GM23338 (cell line): ENCODE measurements around the gene ING5. TPM values are rescaled to one million over a fixed set of nuclear protein-coding genes. Genes with fewer than 3 reads are reported as not detected.

Source experiments
- ATAC-seq: fragments of 200-7000 bp; cut with Tn5 transposase; 3 replicates; pipeline ENCODE4 v1.9.1; 2020
- DNase-seq: peaks from one replicate; pipeline ENCODE4 v3.0.0-alpha.2; 2015; ENCODE audit warnings: low spot score
- H2AFZ ChIP-seq: fragments of 200-600 bp; sonication (generic); 2 replicates; pipeline ENCODE4 v1.8.0; 2016; ENCODE audit warnings: antibody characterized with exemption, mild to moderate bottlenecking, moderate library complexity
- H3F3A ChIP-seq: fragments of 200-600 bp; sonication (generic); replicated peaks from 2 replicates; pipeline ENCODE4 v1.8.0; 2017; ENCODE audit warnings: antibody characterized with exemption, mixed run types, low read depth
- H3K27ac ChIP-seq: fragments of 200-600 bp; sonication (generic); 2 replicates; pipeline ENCODE4 v1.6.1; 2016; ENCODE audit warnings: low read depth
- H3K27me3 ChIP-seq: fragments of 200-600 bp; sonication (generic); 2 replicates; pipeline ENCODE4 v1.8.0; 2016; ENCODE audit warnings: mild to moderate bottlenecking, mixed run types, moderate library complexity; ENCODE audit not compliant: insufficient read depth
- H3K36me3 ChIP-seq: fragments of 200-600 bp; sonication (generic); 2 replicates; pipeline ENCODE4 v1.8.0; 2016; ENCODE audit warnings: mild to moderate bottlenecking; ENCODE audit not compliant: insufficient read depth
- H3K4me1 ChIP-seq: fragments of 200-600 bp; sonication (generic); 2 replicates; pipeline ENCODE4 v1.8.0; 2016; ENCODE audit warnings: mild to moderate bottlenecking, moderate library complexity; ENCODE audit not compliant: insufficient read depth
- H3K4me2 ChIP-seq: fragments of 200-600 bp; sonication (generic); 2 replicates; pipeline ENCODE4 v1.7.1; 2017; ENCODE audit warnings: mixed run types
- H3K4me3 ChIP-seq: fragments of 200-600 bp; sonication (generic); 2 replicates; pipeline ENCODE4 v1.6.1; 2016; ENCODE audit warnings: mixed run types
- H3K79me2 ChIP-seq: fragments of 200-600 bp; sonication (generic); replicated peaks from 2 replicates; pipeline ENCODE4 v1.8.0; 2017; ENCODE audit warnings: mild to moderate bottlenecking; ENCODE audit not compliant: insufficient read depth
- H3K9me2 ChIP-seq: fragments of 200-600 bp; sonication (generic); 2 replicates; pipeline ENCODE4 v1.8.0; 2017; ENCODE audit not compliant: insufficient read depth
- H4K20me1 ChIP-seq: fragments of 200-600 bp; sonication (generic); replicated peaks from 2 replicates; pipeline ENCODE4 v1.8.0; 2017; ENCODE audit warnings: mild to moderate bottlenecking; ENCODE audit not compliant: insufficient read depth
- H3K27ac Mint-ChIP-seq: 2 replicates; pipeline ENCODE4 v1.8.0; 2020; ENCODE audit warnings: inconsistent platforms, mild to moderate bottlenecking, moderate library complexity, mixed read lengths
- H3K27me3 Mint-ChIP-seq: 3 replicates; pipeline ENCODE4 v1.8.0; 2022; ENCODE audit warnings: low read depth, mild to moderate bottlenecking, moderate library complexity, mixed read lengths, inconsistent platforms; ENCODE audit not compliant: insufficient read depth, poor library complexity
- H3K36me3 Mint-ChIP-seq: 3 replicates; pipeline ENCODE4 v1.8.0; 2021; ENCODE audit warnings: low read depth, mild to moderate bottlenecking, inconsistent platforms, moderate library complexity, mixed read lengths
- H3K4me1 Mint-ChIP-seq: 3 replicates; pipeline ENCODE4 v1.8.0; 2020; ENCODE audit warnings: mild to moderate bottlenecking, inconsistent platforms, mixed read lengths
- H3K4me3 Mint-ChIP-seq: 3 replicates; pipeline ENCODE4 v1.8.0; 2021; ENCODE audit warnings: moderate library complexity, mild to moderate bottlenecking, inconsistent platforms, mixed read lengths
- H3K9me3 Mint-ChIP-seq: 3 replicates; pipeline ENCODE4 v1.8.0; 2020; ENCODE audit warnings: moderate library complexity, mild to moderate bottlenecking, inconsistent platforms, mixed read lengths
- CREB1 ChIP-seq: fragments of 250-450 bp; sonication (Bioruptor Pico); IDR thresholded peaks from 2 replicates; pipeline ENCODE4 v1.5.0; 2020; ENCODE audit warnings: low read depth, mild to moderate bottlenecking, moderate library complexity
- CTCF ChIP-seq, 2 experiments: fragments of 200-600 bp in 1 of 2; sonication (generic) in 1 of 2; conservative IDR thresholded peaks; 2 replicates each; pipeline versions ENCODE4 v1.5.1 to v1.6.1; 2016 to 2017; ENCODE audit warnings: antibody characterized with exemption in 2 of 2, low read depth in 2 of 2, mild to moderate bottlenecking in 2 of 2, moderate library complexity in 1 of 2
- EZH2 ChIP-seq: fragments of 200-600 bp; sonication (generic); IDR thresholded peaks from one replicate; pipeline ENCODE4 v1.8.0; 2017; ENCODE audit warnings: antibody characterized with exemption, mild to moderate bottlenecking, low read depth; ENCODE audit not compliant: unreplicated experiment
- EZH2phosphoT487 ChIP-seq: fragments of 200-600 bp; sonication (generic); IDR thresholded peaks from one replicate; pipeline ENCODE4 v1.8.1; 2018; ENCODE audit warnings: antibody characterized with exemption; ENCODE audit not compliant: unreplicated experiment
- JUNB ChIP-seq: IDR thresholded peaks from one replicate; pipeline ENCODE4 v1.6.1; 2016; ENCODE audit warnings: antibody characterized with exemption; ENCODE audit not compliant: unreplicated experiment
- NANOG ChIP-seq: IDR thresholded peaks from 2 replicates; pipeline ENCODE4 v1.6.1; 2016; ENCODE audit warnings: antibody characterized with exemption, borderline replicate concordance
- POLR2AphosphoS5 ChIP-seq: IDR thresholded peaks from 2 replicates; pipeline ENCODE4 v1.6.1; 2016; ENCODE audit warnings: antibody characterized with exemption, low read depth
- STAT1 ChIP-seq: IDR thresholded peaks from one replicate; pipeline ENCODE4 v1.6.1; 2016; ENCODE audit warnings: antibody characterized with exemption; ENCODE audit not compliant: unreplicated experiment
- ZNF114 ChIP-seq: fragments of 250-450 bp; sonication (Bioruptor Pico); IDR thresholded peaks from 2 replicates; pipeline ENCODE4 v1.5.0; 2020; ENCODE audit warnings: mild to moderate bottlenecking, moderate library complexity
- ZNF331 ChIP-seq: fragments of 250-450 bp; sonication (Bioruptor Pico); IDR thresholded peaks from 2 replicates; pipeline ENCODE4 v1.5.0; 2020; ENCODE audit warnings: low read depth, mild to moderate bottlenecking, moderate library complexity
- polyA plus RNA-seq: library from polyadenylated mRNA; unstranded; fragments of >200 nt; fragmentation: Nextera tagmentation; extraction: Ambion mirVana; gene quantifications from 2 replicates; pipeline ENCODE4 v1.2.1, GENCODE V29; 2016
- total RNA-seq: library from RNA; depleted of rRNA; stranded (reverse); fragments of >200 nt; shearing (Covaris generic); gene quantifications from 2 replicates; pipeline ENCODE4 v1.2.3, GENCODE V29; 2014
- TF ChIP-seq, protein P1 (sequence below): IDR thresholded peaks from 2 replicates; pipeline ENCODE4 v1.6.1; 2016; ENCODE audit warnings: antibody characterized with exemption
- TF ChIP-seq, protein P2 (sequence below): IDR thresholded peaks from one replicate; pipeline ENCODE4 v1.6.1; 2018; ENCODE audit warnings: antibody characterized with exemption; ENCODE audit not compliant: unreplicated experiment
- TF ChIP-seq, protein P3 (sequence below): fragments of 250-450 bp; sonication (Bioruptor Pico); IDR thresholded peaks from 2 replicates; pipeline ENCODE4 v1.5.0; 2020; ENCODE audit warnings: mild to moderate bottlenecking, moderate library complexity

Gene ING5
- total and polyA plus RNA-seq, 2 experiments from 2014 or later, result 25.7 to 42.5 TPM

DNA sequence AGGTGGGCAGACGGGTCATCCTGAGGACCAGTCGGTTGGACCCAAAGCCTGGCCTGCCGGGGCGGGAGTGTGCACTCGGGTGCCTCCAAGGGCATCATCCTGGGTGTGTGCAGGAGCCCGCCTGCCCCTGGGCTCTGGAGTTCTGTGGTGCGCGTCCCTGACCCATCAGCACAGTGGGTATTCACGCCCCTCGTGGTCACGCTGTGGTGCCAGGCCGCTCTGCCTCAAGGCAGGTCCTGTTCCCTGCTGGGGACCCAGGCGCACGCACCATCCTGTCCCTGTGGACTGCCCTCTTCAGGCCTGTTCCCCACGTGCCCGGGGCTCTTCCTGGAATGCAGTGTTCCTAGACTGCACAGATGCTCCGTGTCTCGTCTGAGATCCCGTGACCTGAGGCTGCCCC, 18.3 kb downstream of the ING5 start:
- peaks cover 7% of the 10 kb centered on the region for H3K36me3 ChIP-seq

More for the DNA sequence above, 18.3 kb downstream of the ING5 start:
- no peaks in the 10 kb centered on the region for H3F3A ChIP-seq
- no peak overlapping the region for H3K27ac Mint-ChIP-seq
- H3K4me3 ChIP-seq, result no peak overlapping the region
- DNase-seq (no peak), ATAC-seq (no peak)
- H3K4me1 ChIP-seq, result no peaks in the 10 kb centered on the region
- no peaks in the 10 kb centered on the region for H3K27me3 ChIP-seq
- TF ChIP-seq CTCF (conservative IDR thresholded peaks at IDR 0.05; ENCODE audit: low read depth in 2 of 2) (no peak), EZH2phosphoT487 (no peak), JUNB (no peak), STAT1 (no peak), ZNF331 (no peak), CREB1 (CRISPR knock-in tag) (no peak), NANOG (no peak), POLR2AphosphoS5 (no peak), ZNF114 (CRISPR knock-in tag) (no peak), EZH2 (no peak)
- TF ChIP-seq, protein P1, sequence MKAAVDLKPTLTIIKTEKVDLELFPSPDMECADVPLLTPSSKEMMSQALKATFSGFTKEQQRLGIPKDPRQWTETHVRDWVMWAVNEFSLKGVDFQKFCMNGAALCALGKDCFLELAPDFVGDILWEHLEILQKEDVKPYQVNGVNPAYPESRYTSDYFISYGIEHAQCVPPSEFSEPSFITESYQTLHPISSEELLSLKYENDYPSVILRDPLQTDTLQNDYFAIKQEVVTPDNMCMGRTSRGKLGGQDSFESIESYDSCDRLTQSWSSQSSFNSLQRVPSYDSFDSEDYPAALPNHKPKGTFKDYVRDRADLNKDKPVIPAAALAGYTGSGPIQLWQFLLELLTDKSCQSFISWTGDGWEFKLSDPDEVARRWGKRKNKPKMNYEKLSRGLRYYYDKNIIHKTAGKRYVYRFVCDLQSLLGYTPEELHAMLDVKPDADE, result no peak
- TF ChIP-seq, protein P2, sequence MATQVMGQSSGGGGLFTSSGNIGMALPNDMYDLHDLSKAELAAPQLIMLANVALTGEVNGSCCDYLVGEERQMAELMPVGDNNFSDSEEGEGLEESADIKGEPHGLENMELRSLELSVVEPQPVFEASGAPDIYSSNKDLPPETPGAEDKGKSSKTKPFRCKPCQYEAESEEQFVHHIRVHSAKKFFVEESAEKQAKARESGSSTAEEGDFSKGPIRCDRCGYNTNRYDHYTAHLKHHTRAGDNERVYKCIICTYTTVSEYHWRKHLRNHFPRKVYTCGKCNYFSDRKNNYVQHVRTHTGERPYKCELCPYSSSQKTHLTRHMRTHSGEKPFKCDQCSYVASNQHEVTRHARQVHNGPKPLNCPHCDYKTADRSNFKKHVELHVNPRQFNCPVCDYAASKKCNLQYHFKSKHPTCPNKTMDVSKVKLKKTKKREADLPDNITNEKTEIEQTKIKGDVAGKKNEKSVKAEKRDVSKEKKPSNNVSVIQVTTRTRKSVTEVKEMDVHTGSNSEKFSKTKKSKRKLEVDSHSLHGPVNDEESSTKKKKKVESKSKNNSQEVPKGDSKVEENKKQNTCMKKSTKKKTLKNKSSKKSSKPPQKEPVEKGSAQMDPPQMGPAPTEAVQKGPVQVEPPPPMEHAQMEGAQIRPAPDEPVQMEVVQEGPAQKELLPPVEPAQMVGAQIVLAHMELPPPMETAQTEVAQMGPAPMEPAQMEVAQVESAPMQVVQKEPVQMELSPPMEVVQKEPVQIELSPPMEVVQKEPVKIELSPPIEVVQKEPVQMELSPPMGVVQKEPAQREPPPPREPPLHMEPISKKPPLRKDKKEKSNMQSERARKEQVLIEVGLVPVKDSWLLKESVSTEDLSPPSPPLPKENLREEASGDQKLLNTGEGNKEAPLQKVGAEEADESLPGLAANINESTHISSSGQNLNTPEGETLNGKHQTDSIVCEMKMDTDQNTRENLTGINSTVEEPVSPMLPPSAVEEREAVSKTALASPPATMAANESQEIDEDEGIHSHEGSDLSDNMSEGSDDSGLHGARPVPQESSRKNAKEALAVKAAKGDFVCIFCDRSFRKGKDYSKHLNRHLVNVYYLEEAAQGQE, result no peak
- TF ChIP-seq, protein P3, sequence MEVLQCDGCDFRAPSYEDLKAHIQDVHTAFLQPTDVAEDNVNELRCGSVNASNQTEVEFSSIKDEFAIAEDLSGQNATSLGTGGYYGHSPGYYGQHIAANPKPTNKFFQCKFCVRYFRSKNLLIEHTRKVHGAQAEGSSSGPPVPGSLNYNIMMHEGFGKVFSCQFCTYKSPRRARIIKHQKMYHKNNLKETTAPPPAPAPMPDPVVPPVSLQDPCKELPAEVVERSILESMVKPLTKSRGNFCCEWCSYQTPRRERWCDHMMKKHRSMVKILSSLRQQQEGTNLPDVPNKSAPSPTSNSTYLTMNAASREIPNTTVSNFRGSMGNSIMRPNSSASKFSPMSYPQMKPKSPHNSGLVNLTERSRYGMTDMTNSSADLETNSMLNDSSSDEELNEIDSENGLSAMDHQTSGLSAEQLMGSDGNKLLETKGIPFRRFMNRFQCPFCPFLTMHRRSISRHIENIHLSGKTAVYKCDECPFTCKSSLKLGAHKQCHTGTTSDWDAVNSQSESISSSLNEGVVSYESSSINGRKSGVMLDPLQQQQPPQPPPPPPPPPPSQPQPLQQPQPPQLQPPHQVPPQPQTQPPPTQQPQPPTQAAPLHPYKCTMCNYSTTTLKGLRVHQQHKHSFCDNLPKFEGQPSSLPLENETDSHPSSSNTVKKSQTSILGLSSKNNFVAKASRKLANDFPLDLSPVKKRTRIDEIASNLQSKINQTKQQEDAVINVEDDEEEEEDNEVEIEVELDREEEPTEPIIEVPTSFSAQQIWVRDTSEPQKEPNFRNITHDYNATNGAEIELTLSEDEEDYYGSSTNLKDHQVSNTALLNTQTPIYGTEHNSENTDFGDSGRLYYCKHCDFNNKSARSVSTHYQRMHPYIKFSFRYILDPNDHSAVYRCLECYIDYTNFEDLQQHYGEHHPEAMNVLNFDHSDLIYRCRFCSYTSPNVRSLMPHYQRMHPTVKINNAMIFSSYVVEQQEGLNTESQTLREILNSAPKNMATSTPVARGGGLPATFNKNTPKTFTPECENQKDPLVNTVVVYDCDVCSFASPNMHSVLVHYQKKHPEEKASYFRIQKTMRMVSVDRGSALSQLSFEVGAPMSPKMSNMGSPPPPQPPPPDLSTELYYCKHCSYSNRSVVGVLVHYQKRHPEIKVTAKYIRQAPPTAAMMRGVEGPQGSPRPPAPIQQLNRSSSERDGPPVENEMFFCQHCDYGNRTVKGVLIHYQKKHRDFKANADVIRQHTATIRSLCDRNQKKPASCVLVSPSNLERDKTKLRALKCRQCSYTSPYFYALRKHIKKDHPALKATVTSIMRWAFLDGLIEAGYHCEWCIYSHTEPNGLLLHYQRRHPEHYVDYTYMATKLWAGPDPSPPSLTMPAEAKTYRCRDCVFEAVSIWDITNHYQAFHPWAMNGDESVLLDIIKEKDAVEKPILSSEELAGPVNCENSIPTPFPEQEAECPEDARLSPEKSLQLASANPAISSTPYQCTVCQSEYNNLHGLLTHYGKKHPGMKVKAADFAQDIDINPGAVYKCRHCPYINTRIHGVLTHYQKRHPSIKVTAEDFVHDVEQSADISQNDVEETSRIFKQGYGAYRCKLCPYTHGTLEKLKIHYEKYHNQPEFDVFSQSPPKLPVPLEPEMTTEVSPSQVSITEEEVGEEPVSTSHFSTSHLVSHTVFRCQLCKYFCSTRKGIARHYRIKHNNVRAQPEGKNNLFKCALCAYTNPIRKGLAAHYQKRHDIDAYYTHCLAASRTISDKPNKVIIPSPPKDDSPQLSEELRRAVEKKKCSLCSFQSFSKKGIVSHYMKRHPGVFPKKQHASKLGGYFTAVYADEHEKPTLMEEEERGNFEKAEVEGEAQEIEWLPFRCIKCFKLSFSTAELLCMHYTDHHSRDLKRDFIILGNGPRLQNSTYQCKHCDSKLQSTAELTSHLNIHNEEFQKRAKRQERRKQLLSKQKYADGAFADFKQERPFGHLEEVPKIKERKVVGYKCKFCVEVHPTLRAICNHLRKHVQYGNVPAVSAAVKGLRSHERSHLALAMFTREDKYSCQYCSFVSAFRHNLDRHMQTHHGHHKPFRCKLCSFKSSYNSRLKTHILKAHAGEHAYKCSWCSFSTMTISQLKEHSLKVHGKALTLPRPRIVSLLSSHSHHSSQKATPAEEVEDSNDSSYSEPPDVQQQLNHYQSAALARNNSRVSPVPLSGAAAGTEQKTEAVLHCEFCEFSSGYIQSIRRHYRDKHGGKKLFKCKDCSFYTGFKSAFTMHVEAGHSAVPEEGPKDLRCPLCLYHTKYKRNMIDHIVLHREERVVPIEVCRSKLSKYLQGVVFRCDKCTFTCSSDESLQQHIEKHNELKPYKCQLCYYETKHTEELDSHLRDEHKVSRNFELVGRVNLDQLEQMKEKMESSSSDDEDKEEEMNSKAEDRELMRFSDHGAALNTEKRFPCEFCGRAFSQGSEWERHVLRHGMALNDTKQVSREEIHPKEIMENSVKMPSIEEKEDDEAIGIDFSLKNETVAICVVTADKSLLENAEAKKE (CRISPR knock-in tag), result no peak
- H3K27ac ChIP-seq, result no peak overlapping the region
- H3K27me3 Mint-ChIP-seq, result peaks cover 8% of the 10 kb centered on the region
- H3K4me2 ChIP-seq, result no peak overlapping the region
- no peak overlapping the region for H3K4me3 Mint-ChIP-seq
- no peaks in the 10 kb centered on the region; the same call in 1 of the 2 replicates for H3K79me2 ChIP-seq
- no peaks in the 10 kb centered on the region for H3K4me1 Mint-ChIP-seq
- H3K9me3 Mint-ChIP-seq, result peaks cover 30% of the 10 kb centered on the region
- peaks cover 15% of the 10 kb centered on the region for H4K20me1 ChIP-seq
- peaks cover 77% of the 10 kb centered on the region for H3K36me3 Mint-ChIP-seq
- no peak overlapping the region for H2AFZ ChIP-seq
- no peaks in the 10 kb centered on the region for H3K9me2 ChIP-seq
